ENCODE results near the gene FER. TPM values are rescaled to one million over a fixed set of nuclear protein-coding genes. Genes with fewer than 3 reads are reported as not detected.

Gene FER
- total RNA-seq, 1 experiment from 2014 or later: 18.0 TPM

DNA sequence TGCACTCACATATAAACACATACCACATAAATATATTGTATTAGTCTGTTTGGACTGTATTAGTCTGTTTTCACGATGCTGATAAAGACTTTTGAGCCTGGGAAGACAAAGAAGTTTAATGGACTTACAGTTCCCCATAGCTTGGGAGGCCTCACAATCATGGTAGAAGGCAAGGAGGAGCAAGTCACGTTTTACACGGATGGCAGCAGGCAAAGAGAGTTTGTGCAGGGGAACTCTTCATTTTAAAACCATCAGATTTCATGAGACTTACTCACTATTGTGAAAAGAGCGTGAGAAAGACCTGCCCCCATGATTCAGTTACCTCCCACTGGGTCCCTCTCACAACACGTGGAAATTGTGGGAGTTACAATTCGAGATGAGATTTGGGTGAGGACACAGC is 133.4 kb downstream of the FER start:
- Histone ChIP-seq H3K4me2 (ENCODE audit: insufficient read depth, insufficient read length, low read length) (no peak overlapping the region), H3K9ac (ENCODE audit: extremely low read depth, insufficient read length, low read length) (no peak overlapping the region), H3K23ac (ENCODE audit: insufficient read length, low read depth, low read length) (no peak overlapping the region), H3K4me1 (ENCODE audit: insufficient read depth, low read length) (no peaks in the 10 kb centered on the region), H2BK5ac (ENCODE audit: insufficient read length, low read length) (no peak overlapping the region), H2AK5ac (ENCODE audit: insufficient read length, low read length) (no peak overlapping the region), H3K4ac (ENCODE audit: low read depth, low read length) (no peak overlapping the region), H4K20me1 (ENCODE audit: control insufficient read depth, insufficient read depth, insufficient read length) (no peaks in the 10 kb centered on the region), H3K27ac (ENCODE audit: insufficient read length, low read depth, low read length) (no peak overlapping the region), H3T11ph (ENCODE audit: low read length) (no peak overlapping the region), H2BK120ac (ENCODE audit: low read depth, low read length, poor library complexity, severe bottlenecking) (no peak overlapping the region), H3K79me1 (ENCODE audit: insufficient read depth, low read depth, low read length, poor library complexity, severe bottlenecking) (no peaks in the 10 kb centered on the region), H3K27me3 (ENCODE audit: insufficient read depth, low read length) (no peaks in the 10 kb centered on the region), H4K5ac (ENCODE audit: insufficient read length, low read depth, low read length) (no peak overlapping the region), H3K23me2 (ENCODE audit: insufficient read length, low read depth, low read length, poor library complexity, severe bottlenecking) (no peaks in the 10 kb centered on the region), H3K56ac (ENCODE audit: insufficient read length, low read depth, low read length) (no peak overlapping the region), H2BK20ac (ENCODE audit: low read depth, low read length, poor library complexity, severe bottlenecking) (no peak overlapping the region), H2BK12ac (ENCODE audit: insufficient read length, low read depth, low read length) (no peak overlapping the region), H2AFZ (ENCODE audit: low read length) (no peak overlapping the region), H4K8ac (replicated peaks; ENCODE audit: insufficient read length, low read depth, low read length) (no peak overlapping the region), H2BK15ac (ENCODE audit: low read depth, low read length) (no peak overlapping the region), H3K79me2 (ENCODE audit: insufficient read depth, low read length) (no peaks in the 10 kb centered on the region), H3K14ac (ENCODE audit: insufficient read depth, low read length) (no peak overlapping the region), H3K9me3 (ENCODE audit: control insufficient read depth, low read depth, low read length) (no peaks in the 10 kb centered on the region), H4K91ac (ENCODE audit: insufficient read length, low read depth, low read length) (no peak overlapping the region), H3K18ac (ENCODE audit: insufficient read length, low read depth, low read length) (no peak overlapping the region)
- peaks cover 4 to 8% (median 5%) of the 10 kb centered on the region in 3 experiments; a peak in 6 of 7 replicates for H3K36me3 Mint-ChIP-seq (ENCODE audit: insufficient read depth in 1 of 3, low read depth in 3 of 3)
- TF ChIP-seq, protein P1, sequence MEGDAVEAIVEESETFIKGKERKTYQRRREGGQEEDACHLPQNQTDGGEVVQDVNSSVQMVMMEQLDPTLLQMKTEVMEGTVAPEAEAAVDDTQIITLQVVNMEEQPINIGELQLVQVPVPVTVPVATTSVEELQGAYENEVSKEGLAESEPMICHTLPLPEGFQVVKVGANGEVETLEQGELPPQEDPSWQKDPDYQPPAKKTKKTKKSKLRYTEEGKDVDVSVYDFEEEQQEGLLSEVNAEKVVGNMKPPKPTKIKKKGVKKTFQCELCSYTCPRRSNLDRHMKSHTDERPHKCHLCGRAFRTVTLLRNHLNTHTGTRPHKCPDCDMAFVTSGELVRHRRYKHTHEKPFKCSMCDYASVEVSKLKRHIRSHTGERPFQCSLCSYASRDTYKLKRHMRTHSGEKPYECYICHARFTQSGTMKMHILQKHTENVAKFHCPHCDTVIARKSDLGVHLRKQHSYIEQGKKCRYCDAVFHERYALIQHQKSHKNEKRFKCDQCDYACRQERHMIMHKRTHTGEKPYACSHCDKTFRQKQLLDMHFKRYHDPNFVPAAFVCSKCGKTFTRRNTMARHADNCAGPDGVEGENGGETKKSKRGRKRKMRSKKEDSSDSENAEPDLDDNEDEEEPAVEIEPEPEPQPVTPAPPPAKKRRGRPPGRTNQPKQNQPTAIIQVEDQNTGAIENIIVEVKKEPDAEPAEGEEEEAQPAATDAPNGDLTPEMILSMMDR (conservative IDR thresholded peaks at IDR 0.05): no peak
- no peaks in the 10 kb centered on the region for H3K27me3 Mint-ChIP-seq (ENCODE audit: low read depth)
- H3K9me3 Mint-ChIP-seq: peaks cover 0 to 7% of the 10 kb centered on the region in 2 experiments; a peak in 1 of 5 replicates
- no peak for DNase-seq
- no peak overlapping the region for H3K27ac Mint-ChIP-seq
- H3K4me3 Mint-ChIP-seq: no peak overlapping the region
- peaks cover 21 to 25% of the 10 kb centered on the region in 2 experiments for H3K4me1 Mint-ChIP-seq
- WGBS (ENCODE audit: extremely low coverage, insufficient read length, low lambda C conversion rate): no CpG with 5 or more reads among the region's 6 CpGs
